Posterior vena cava (tissue), 2 donors: Measurements from ENCODE around the gene KIAA1958. TPM values are rescaled to one million over a fixed set of nuclear protein-coding genes. Genes with fewer than 3 reads are reported as not detected.

ENCODE experiments used
- DNase-seq: peaks from one replicate; pipeline ENCODE4 v3.0.0-alpha.2; 2020; ENCODE audit warnings: low spot score
- intact Hi-C, 2 donors: fragments of 100-400 bp; cut with DNase I; formaldehyde crosslinking; loops; one replicate each; pipeline versions ENCODE4 v1.14.1 to v1.14.2; 2022 to 2023
- total RNA-seq, 2 donors: library from RNA; stranded (reverse); fragmentation: NEBNext Ultra II Directional; extraction: Animal tissue kit (Norgen Biotek cat#: 25700); gene quantifications; one replicate each; pipeline ENCODE4 v1.2.1, GENCODE V29; 2021
- donor health status: DM: yes; HTN: yes; CAD: no.
- donor health status: DM: yes; HTN: yes; CAD: no.

KIAA1958 gene
- total RNA-seq, 2 donors from 2014 or later = 4.5 to 5.8 TPM

DNA sequence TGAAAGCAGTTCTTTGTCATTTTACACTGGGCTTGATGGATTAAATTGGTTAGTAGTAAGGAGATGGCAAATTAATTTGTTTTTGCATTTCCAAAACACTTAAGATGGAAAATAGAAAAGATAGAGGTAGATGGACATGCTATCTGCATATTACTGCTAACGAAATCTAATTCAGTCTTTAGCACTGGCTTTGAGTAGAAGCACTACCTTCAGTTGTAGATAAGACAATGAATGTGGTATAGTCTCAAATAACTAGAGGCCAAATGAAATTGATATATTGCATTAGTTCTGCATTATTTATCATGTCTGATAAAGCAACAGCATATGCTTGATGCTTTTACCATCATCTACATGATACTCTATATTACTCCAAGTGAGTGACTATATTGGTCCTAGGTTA lies 33.4 kb downstream of the KIAA1958 start:
- no peak for DNase-seq
- intact Hi-C loops = no loop called here

DNA sequence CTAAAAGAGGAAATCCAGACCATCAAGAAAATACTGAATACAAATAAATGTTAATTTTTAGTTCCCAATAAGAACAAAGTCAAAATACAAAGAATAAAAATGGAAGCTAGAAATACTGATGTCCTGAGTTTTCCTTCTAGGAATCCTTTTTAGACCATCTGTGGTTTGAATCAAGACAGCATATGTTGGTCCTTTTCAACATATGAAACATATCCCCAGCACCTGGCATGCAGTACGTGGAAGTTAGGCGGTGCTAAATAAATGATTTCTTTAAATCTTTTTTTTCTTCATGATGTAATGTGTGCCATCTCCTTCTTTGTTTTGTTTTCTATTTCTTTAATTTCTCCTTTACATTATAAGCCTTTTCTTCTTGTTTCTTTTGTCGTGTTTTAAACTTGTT lies 34.0 kb downstream of the KIAA1958 start:
- intact Hi-C loops = no loop called here
- DNase-seq = no peak

GRCh38 chr9:112526973-112527372 lies 40.3 kb downstream of the KIAA1958 start:
- no peak for DNase-seq
- intact Hi-C loops = no loop called here

DNA sequence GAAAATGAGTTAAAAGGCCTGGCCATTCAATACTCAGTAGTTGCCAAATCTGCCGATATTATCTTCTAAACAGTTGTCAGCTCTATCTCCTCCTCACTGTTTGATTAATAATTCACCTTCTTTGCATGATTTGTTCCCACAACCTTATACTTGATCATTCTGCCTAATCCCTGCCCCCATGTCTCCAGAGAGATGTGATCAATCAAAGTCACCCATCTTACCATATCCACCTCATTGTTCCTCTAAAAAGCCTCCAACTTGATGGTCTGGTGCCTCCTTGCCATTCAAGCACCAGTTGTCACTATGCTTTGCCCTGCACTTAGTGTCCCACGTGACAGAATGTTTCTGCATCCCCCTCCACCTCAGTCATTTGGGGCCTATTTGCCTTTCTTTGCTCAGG lies 41.3 kb downstream of the KIAA1958 start:
- intact Hi-C loops = no loop called here
- no peak for DNase-seq

DNA sequence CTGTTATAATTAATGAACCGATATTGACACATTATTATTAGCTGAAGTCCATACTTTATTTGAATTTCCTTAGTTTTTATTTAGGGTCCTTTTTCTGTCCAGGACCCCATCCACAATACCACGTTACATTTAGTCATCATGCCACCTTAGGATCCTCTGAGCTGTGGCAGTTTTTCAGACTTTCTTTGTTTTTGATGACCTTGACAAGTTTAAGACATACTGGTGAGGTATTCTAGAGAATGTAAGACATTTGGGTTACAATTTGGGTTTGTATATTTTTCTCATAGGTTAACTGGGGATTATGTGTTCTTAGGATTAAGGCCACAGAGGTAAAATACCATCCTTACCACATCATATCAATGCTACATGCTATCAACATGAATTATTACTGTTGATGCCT lies 42.7 kb downstream of the KIAA1958 start:
- intact Hi-C loops = no loop called here
- no peak for DNase-seq

GRCh38 chr9:112530751-112531205 lies 44.2 kb downstream of the KIAA1958 start:
- intact Hi-C loops = no loop called here
- DNase-seq = no peak

- no peak for DNase-seq
These were observed 45.1 kb downstream of the KIAA1958 start for GRCh38 chr9:112531666-112532282.

DNA sequence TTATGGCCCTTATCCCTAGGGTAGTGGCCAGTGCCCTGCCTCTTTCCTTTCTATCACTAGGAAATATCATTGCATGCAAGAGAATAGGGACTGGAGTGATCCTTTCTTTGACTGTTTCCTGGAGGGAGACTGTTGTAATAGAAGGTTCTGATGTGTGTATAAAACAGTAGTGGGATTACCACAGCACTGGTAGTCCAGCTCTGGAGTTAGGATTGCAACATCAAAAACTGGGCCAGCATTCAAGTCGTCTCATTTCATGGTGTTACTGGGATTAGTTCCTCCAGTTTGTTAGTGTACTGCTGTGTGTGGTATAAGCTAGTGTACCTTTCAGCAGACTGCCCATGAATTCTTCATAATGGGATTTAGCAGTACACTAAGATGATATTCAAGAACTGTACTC lies 45.8 kb downstream of the KIAA1958 start:
- no peak for DNase-seq
- intact Hi-C loops = no loop called here

More at GRCh38 chr9:112531666-112532282, 45.1 kb downstream of the KIAA1958 start:
- intact Hi-C loops = no loop called here

GRCh38 chr9:112533660-112534059 lies 47.0 kb downstream of the KIAA1958 start:
- intact Hi-C loops = no loop called here
- no peak for DNase-seq

- intact Hi-C loops = no loop called here
- DNase-seq = no peak
These were observed 48.7 kb downstream of the KIAA1958 start for GRCh38 chr9:112535301-112535700.

- intact Hi-C loops = no loop called here
- DNase-seq = no peak
These were observed 49.2 kb downstream of the KIAA1958 start for GRCh38 chr9:112535811-112536210.

DNA sequence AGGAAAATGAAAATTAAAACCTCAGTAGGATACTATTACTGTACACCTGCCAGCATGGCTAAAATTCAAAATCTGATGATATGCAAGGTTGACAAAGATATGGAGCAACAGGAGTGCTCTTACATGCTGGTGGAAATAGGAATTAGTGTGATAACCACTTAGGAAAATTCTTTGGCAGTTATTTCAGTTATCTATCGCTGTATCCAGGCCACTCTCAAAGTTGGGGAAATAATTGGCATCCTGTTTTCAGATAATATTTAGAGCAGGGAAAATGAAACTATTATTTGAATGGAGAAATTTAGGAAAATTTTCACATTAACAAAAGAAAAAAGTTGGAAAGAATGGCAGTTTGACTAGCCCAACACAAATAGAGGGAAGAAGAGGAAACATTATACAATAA lies 50.9 kb downstream of the KIAA1958 start:
- intact Hi-C loops = no loop called here
- DNase-seq = no peak

- intact Hi-C loops = no loop called here
- no peak for DNase-seq
These were observed 54.2 kb downstream of the KIAA1958 start for GRCh38 chr9:112540800-112541199.

GRCh38 chr9:112541685-112542084 lies 55.1 kb downstream of the KIAA1958 start:
- DNase-seq = no peak
- intact Hi-C loops = no loop called here

- DNase-seq = no peak
- intact Hi-C loops = no loop called here
These were observed 56.1 kb downstream of the KIAA1958 start for GRCh38 chr9:112542593-112543292.

GRCh38 chr9:112544477-112544876 lies 57.9 kb downstream of the KIAA1958 start:
- DNase-seq = no peak
- intact Hi-C loops = no loop called here

GRCh38 chr9:112545237-112545636 lies 58.6 kb downstream of the KIAA1958 start:
- intact Hi-C loops = no loop called here
- no peak for DNase-seq

GRCh38 chr9:112546149-112547012 lies 59.8 kb downstream of the KIAA1958 start:
- intact Hi-C loops = no loop called here
- no peak for DNase-seq

DNA sequence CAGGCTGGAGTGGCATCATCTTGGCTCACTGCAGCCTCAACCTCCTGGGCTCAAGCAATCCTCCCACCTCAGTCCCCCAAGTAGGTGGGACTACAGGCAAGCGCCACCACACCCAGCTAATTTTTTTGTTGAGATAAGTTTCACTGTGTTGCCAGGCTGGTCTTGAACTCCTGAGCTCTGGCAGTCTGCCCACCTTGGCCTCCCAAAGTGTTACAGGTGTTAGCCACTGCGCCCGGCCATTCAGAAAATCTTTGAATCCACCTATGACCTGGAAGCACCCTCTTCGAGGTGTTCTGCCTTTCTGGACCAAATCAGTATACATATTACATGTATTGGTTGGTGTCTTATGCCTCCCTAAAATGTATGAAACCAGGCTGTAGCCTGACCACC lies 61.4 kb downstream of the KIAA1958 start:
- intact Hi-C loops = no loop called here
- DNase-seq = no peak

GRCh38 chr9:112548836-112549595 lies 62.4 kb downstream of the KIAA1958 start:
- intact Hi-C loops = no loop called here

More at GRCh38 chr9:112548836-112549595, 62.4 kb downstream of the KIAA1958 start:
- no peak for DNase-seq
